Left ventricle myocardium inferior (tissue), 1 donor: ENCODE measurements around the gene SPG11. TPM values are rescaled to one million over a fixed set of nuclear protein-coding genes. Genes with fewer than 3 reads are reported as not detected.

ENCODE experiments used
- DNase-seq: peaks from one replicate; pipeline ENCODE4 v3.0.0-alpha.2; 2020
- H3K27ac ChIP-seq: fragments of 200-600 bp; replicated peaks from 2 replicates; pipeline ENCODE4 v1.8.0; 2021
- H3K27me3 ChIP-seq: fragments of 200-600 bp; 2 replicates; pipeline ENCODE4 v1.8.0; 2021; ENCODE audit warnings: low read depth
- H3K36me3 ChIP-seq: fragments of 200-600 bp; 2 replicates; pipeline ENCODE4 v1.8.0; 2021
- H3K4me1 ChIP-seq: fragments of 200-600 bp; 2 replicates; pipeline ENCODE4 v1.8.0; 2021
- H3K4me3 ChIP-seq: fragments of 200-600 bp; 2 replicates; pipeline ENCODE4 v1.8.0; 2021; ENCODE audit warnings: mild to moderate bottlenecking, moderate library complexity
- H3K9me3 ChIP-seq: fragments of 200-600 bp; replicated peaks from 2 replicates; pipeline ENCODE4 v1.8.0; 2021
- CTCF ChIP-seq: fragments of 200-600 bp; IDR thresholded peaks from 2 replicates; pipeline ENCODE4 v1.8.0; 2021; ENCODE audit warnings: antibody characterized with exemption, mild to moderate bottlenecking, borderline replicate concordance
- intact Hi-C: fragments of 100-400 bp; cut with micrococcal nuclease; formaldehyde crosslinking; loops from one replicate; pipeline ENCODE4 v1.11.0; 2022
- total RNA-seq: library from RNA; stranded (reverse); fragmentation: NEBNext Ultra II Directional; extraction: Animal tissue kit (Norgen Biotek cat#: 25700); gene quantifications from one replicate; pipeline ENCODE4 v1.2.1, GENCODE V29; 2021
- donor health status: DM: no; HTN: yes; CAD: no; lungs with severe emphysema.

SPG11 gene
- total RNA-seq, 1 donor from 2014 or later: 49.6 TPM

- H3K27ac ChIP-seq: no peak overlapping the region
- no peaks in the 10 kb centered on the region for H3K9me3 ChIP-seq
- H3K36me3 ChIP-seq: peaks cover 8% of the 10 kb centered on the region
- H3K27me3 ChIP-seq: no peaks in the 10 kb centered on the region
- no peak overlapping the region for H3K4me3 ChIP-seq
- intact Hi-C loops: no loop called here
- TF ChIP-seq CTCF: no peak
- no peak for DNase-seq
- H3K4me1 ChIP-seq: peaks cover 10% of the 10 kb centered on the region
Measured at GRCh38 chr15:44530653-44531052, 132.8 kb downstream of the SPG11 start.

GRCh38 chr15:44529864-44530604 lies 133.4 kb downstream of the SPG11 start:
- no peak overlapping the region for H3K4me3 ChIP-seq
- no peaks in the 10 kb centered on the region for H3K9me3 ChIP-seq
- peaks cover 9% of the 10 kb centered on the region for H3K36me3 ChIP-seq
- H3K27me3 ChIP-seq: no peaks in the 10 kb centered on the region
- H3K4me1 ChIP-seq: peaks cover 4% of the 10 kb centered on the region
- intact Hi-C loops: no loop called here
- H3K27ac ChIP-seq: no peak overlapping the region
- no peak for DNase-seq
- no peak for TF ChIP-seq CTCF

GRCh38 chr15:44527241-44527640 lies 136.2 kb downstream of the SPG11 start:
- H3K4me3 ChIP-seq: no peak overlapping the region
- H3K27ac ChIP-seq: no peak overlapping the region
- no peaks in the 10 kb centered on the region for H3K4me1 ChIP-seq
- no peaks in the 10 kb centered on the region for H3K9me3 ChIP-seq
- TF ChIP-seq CTCF: no peak
- H3K36me3 ChIP-seq: peaks cover 37% of the 10 kb centered on the region
- no peaks in the 10 kb centered on the region for H3K27me3 ChIP-seq
- no peak for DNase-seq
- intact Hi-C loops: no loop called here

- DNase-seq: no peak
- no peak for TF ChIP-seq CTCF
- H3K9me3 ChIP-seq: no peaks in the 10 kb centered on the region
- H3K27me3 ChIP-seq: no peaks in the 10 kb centered on the region
- no peak overlapping the region for H3K4me3 ChIP-seq
- H3K36me3 ChIP-seq: peaks cover 51% of the 10 kb centered on the region
- H3K27ac ChIP-seq: no peak overlapping the region
- H3K4me1 ChIP-seq: no peaks in the 10 kb centered on the region
- intact Hi-C loops: no loop called here
Measured at GRCh38 chr15:44525018-44525417, 138.4 kb downstream of the SPG11 start.

- H3K36me3 ChIP-seq: peaks cover 76% of the 10 kb centered on the region
- intact Hi-C loops: no loop called here
Measured at GRCh38 chr15:44519537-44519936, 143.9 kb downstream of the SPG11 start.

More at GRCh38 chr15:44519537-44519936, 143.9 kb downstream of the SPG11 start:
- no peak for DNase-seq
- no peak for TF ChIP-seq CTCF
- Histone ChIP-seq H3K9me3 (no peaks in the 10 kb centered on the region), H3K4me3 (no peak overlapping the region), H3K4me1 (no peaks in the 10 kb centered on the region), H3K27ac (no peak overlapping the region), H3K27me3 (no peaks in the 10 kb centered on the region)
